Measurements from ENCODE around the gene KRTAP10-7.
"Not testable (repeated sequence)": the region's sequence is repeated elsewhere in the genome, so short reads cannot be mapped to it uniquely, and the experiment has no call there.

Gene KRTAP10-7

GRCh38 chr21:44571844-44572782, 28.3 kb upstream of the KRTAP10-7 start:
- FAIRE-seq, result no peak

- FAIRE-seq, result no peak
These were observed 27.3 kb upstream of the KRTAP10-7 start for GRCh38 chr21:44572959-44573583.

GRCh38 chr21:44573630-44574456, 26.6 kb upstream of the KRTAP10-7 start, which contains the start of gene KRTAP10-4:
Gene KRTAP10-4 (plus strand): TSS chr21:44573729. CDS start chr21:44573759, 30 bp downstream.
- FAIRE-seq, result not testable (repeated sequence)

- no peak for FAIRE-seq
These were observed 25.7 kb upstream of the KRTAP10-7 start for GRCh38 chr21:44574457-44575306.

GRCh38 chr21:44575307-44576024, 24.9 kb upstream of the KRTAP10-7 start:
- no peak for FAIRE-seq

- no peak for FAIRE-seq
These were observed 24.4 kb upstream of the KRTAP10-7 start for GRCh38 chr21:44576025-44576420.

GRCh38 chr21:44578371-44579055, 21.9 kb upstream of the KRTAP10-7 start:
- no peak for FAIRE-seq

GRCh38 chr21:44579056-44579832, 21.2 kb upstream of the KRTAP10-7 start:
- FAIRE-seq, result no peak

- no peak for FAIRE-seq
These were observed 20.6 kb upstream of the KRTAP10-7 start for GRCh38 chr21:44579833-44580144.

- not testable (repeated sequence) for FAIRE-seq
These were observed 20.1 kb upstream of the KRTAP10-7 start, which contains the start of gene KRTAP10-5 for GRCh38 chr21:44580231-44580821. Gene KRTAP10-5 (minus strand): TSS chr21:44580604. CDS start chr21:44580578, 26 bp downstream.

GRCh38 chr21:44581158-44581557, 19.2 kb upstream of the KRTAP10-7 start:
- no peak for FAIRE-seq

GRCh38 chr21:44582055-44582454, 18.3 kb upstream of the KRTAP10-7 start:
- FAIRE-seq, result no peak

- FAIRE-seq, result no peak
These were observed 17.2 kb upstream of the KRTAP10-7 start for GRCh38 chr21:44583089-44583799.

- FAIRE-seq, result no peak
These were observed 16.6 kb upstream of the KRTAP10-7 start for GRCh38 chr21:44583800-44584147.

- FAIRE-seq, result no peak
These were observed 14.5 kb upstream of the KRTAP10-7 start for GRCh38 chr21:44585892-44586291.

GRCh38 chr21:44589094-44589493, 11.3 kb upstream of the KRTAP10-7 start:
- FAIRE-seq, result no peak

GRCh38 chr21:44589586-44590305, 10.7 kb upstream of the KRTAP10-7 start:
- FAIRE-seq, result no peak

GRCh38 chr21:44590311-44590721, 10.1 kb upstream of the KRTAP10-7 start:
- no peak for FAIRE-seq

Data from TTC549 (cell line).